GM12878 (cell line): ENCODE results near the gene HSD17B2. TPM values are rescaled to one million over a fixed set of nuclear protein-coding genes. Genes with fewer than 3 reads are reported as not detected.

Experiments used
- ATAC-seq: fragments of 200-7000 bp; cut with Tn5 transposase; 3 replicates; pipeline ENCODE4 v1.9.1; 2020; ENCODE audit warnings: mild to moderate bottlenecking, moderate library complexity
- BruUV-seq: library from RNA; stranded (reverse); fragments of 400-500 nt; replicated peaks from 2 replicates; lab custom pipeline; 2021; lab: Mats Ljungman, UMichigan
- CTCF ChIA-PET: fragments of 300-600 bp; sonication (Branson Sonifier 250); formaldehyde crosslinking; extraction: SDS; loops from one replicate; lab custom pipeline; 2021; ENCODE audit warnings: inconsistent platforms; lab: Yijun Ruan, JAX
- POLR2A ChIA-PET: fragments of 350-600 bp; formaldehyde crosslinking; extraction: SDS; loops from one replicate; lab custom pipeline; 2021; ENCODE audit warnings: inconsistent platforms; lab: Charles Lee
- RAD21 ChIA-PET: fragments of 300-600 bp; sonication (Branson Sonifier 250); formaldehyde crosslinking; loops from one replicate; lab custom pipeline; 2023; ENCODE audit warnings: antibody characterized with exemption; ENCODE audit not compliant: unreplicated experiment; lab: Charles Lee
- SMC1A ChIA-PET: fragments of 300-600 bp; sonication (Branson Sonifier 250); formaldehyde crosslinking; loops from one replicate; lab custom pipeline; 2023; ENCODE audit not compliant: unreplicated experiment, uncharacterized antibody; lab: Charles Lee
- DNase-seq: peaks from one replicate; pipeline ENCODE4 v3.0.0-alpha.2; 2011; ENCODE audit warnings: low read depth, low spot score
- FAIRE-seq: peaks from 3 replicates; lab custom pipeline; 2011; peaks lifted over from hg19 to GRCh38; lab: Jason Lieb, UNC
- H2AFZ ChIP-seq: 2 replicates; pipeline ENCODE4 v1.6.0; 2011; ENCODE audit warnings: low read depth, low read length, control low read depth; ENCODE audit not compliant: control insufficient read depth
- H3K27ac ChIP-seq: 2 replicates; pipeline ENCODE4 v1.5.1; 2011; ENCODE audit warnings: control low read depth; ENCODE audit not compliant: control insufficient read depth, insufficient read depth
- H3K27me3 ChIP-seq, 2 experiments: replicated peaks in 1 of 2; 2 replicates each; pipeline versions ENCODE4 v1.6.0 to v1.6.1; 2011; ENCODE audit warnings: low read length in 1 of 2; ENCODE audit not compliant: control insufficient read depth in 2 of 2, insufficient read depth in 2 of 2
- H3K36me3 ChIP-seq, 2 experiments: 2 replicates each; pipeline ENCODE4 v1.5.1; 2011; ENCODE audit warnings: low read length in 1 of 2; ENCODE audit not compliant: control insufficient read depth in 2 of 2, insufficient read depth in 2 of 2
- H3K4me1 ChIP-seq: 2 replicates; pipeline ENCODE4 v1.6.1; 2011; ENCODE audit warnings: mild to moderate bottlenecking, low read length, moderate library complexity, mixed read lengths; ENCODE audit not compliant: control insufficient read depth, insufficient read depth
- H3K4me2 ChIP-seq: 2 replicates; pipeline ENCODE4 v1.6.0; 2011; ENCODE audit warnings: control low read depth; ENCODE audit not compliant: control insufficient read depth, insufficient read depth
- H3K4me3 ChIP-seq: fragments of 200-600 bp; sonication (generic); 2 replicates; pipeline ENCODE4 v1.5.1; 2016
- H3K79me2 ChIP-seq: 2 replicates; pipeline ENCODE4 v1.6.0; 2011; ENCODE audit warnings: low read length; ENCODE audit not compliant: control insufficient read depth, insufficient read depth
- H3K9ac ChIP-seq: 2 replicates; pipeline ENCODE4 v1.8.0; 2011; ENCODE audit warnings: low read length, control low read depth, mixed read lengths; ENCODE audit not compliant: control insufficient read depth, insufficient read depth
- H3K9me3 ChIP-seq: replicated peaks from 3 replicates; pipeline ENCODE4 v1.5.1; 2011; ENCODE audit warnings: mild to moderate bottlenecking, low read length; ENCODE audit not compliant: control insufficient read depth, insufficient read depth
- H4K20me1 ChIP-seq: 2 replicates; pipeline ENCODE4 v1.6.0; 2011; ENCODE audit not compliant: control insufficient read depth, insufficient read depth
- CBFB ChIP-seq: IDR thresholded peaks from 2 replicates; pipeline ENCODE4 v1.6.1; 2016; ENCODE audit warnings: antibody characterized with exemption, low read depth
- HDAC2 ChIP-seq: fragments of 200-600 bp; sonication (generic); IDR thresholded peaks from 2 replicates; pipeline ENCODE4 v1.6.1; 2017
- HDAC6 ChIP-seq: fragments of 200-600 bp; sonication (generic); IDR thresholded peaks from one replicate; pipeline ENCODE4 v1.8.0; 2017; ENCODE audit warnings: antibody characterized with exemption; ENCODE audit not compliant: unreplicated experiment
- MEF2A ChIP-seq: IDR thresholded peaks from 2 replicates; pipeline ENCODE4 v1.6.1; 2011; ENCODE audit warnings: low read depth, mild to moderate bottlenecking, low read length, moderate library complexity; ENCODE audit not compliant: insufficient read depth
- NFYB ChIP-seq: IDR thresholded peaks from 2 replicates; pipeline ENCODE4 v1.6.1; 2011; ENCODE audit warnings: low read depth, mild to moderate bottlenecking, low read length, improper control_type of control experiment, moderate library complexity; ENCODE audit not compliant: insufficient read depth
- SUPT20H ChIP-seq: IDR thresholded peaks from 2 replicates; pipeline ENCODE4 v1.6.1; 2011; ENCODE audit warnings: low read depth, mild to moderate bottlenecking, low read length, moderate library complexity, borderline replicate concordance; ENCODE audit not compliant: control insufficient read depth
- ZNF384 ChIP-seq: IDR thresholded peaks from 2 replicates; pipeline ENCODE4 v1.6.1; 2012; ENCODE audit warnings: low read depth, mild to moderate bottlenecking, low read length, improper control_type of control experiment, borderline replicate concordance
- ZNF592 ChIP-seq: fragments of 450-650 bp; IDR thresholded peaks from 2 replicates; pipeline ENCODE4 v1.6.1; 2017; ENCODE audit warnings: mild to moderate bottlenecking, moderate library complexity
- ZZZ3 ChIP-seq: IDR thresholded peaks from 2 replicates; pipeline ENCODE4 v1.6.1; 2011; ENCODE audit warnings: low read depth; ENCODE audit not compliant: control insufficient read depth, insufficient read length
- WGBS: methylation state at CpG from one replicate; pipeline ENCODE4 v1.1.6; 2016; ENCODE audit warnings: low lambda C conversion rate; ENCODE audit not compliant: insufficient replicate concordance, insufficient coverage; ENCODE audit errors: missing lambda C conversion rate; 5-methylcytosine and 5-hydroxymethylcytosine counted together
- in situ Hi-C: fragments of 300-500 bp; cut with MboI; formaldehyde crosslinking; loops from 9 replicates; pipeline ENCODE4 v1.14.3; 2018; ENCODE audit warnings: mixed read lengths
- intact Hi-C: fragments of 100-400 bp; cut with micrococcal nuclease; formaldehyde crosslinking; loops from one replicate; pipeline ENCODE4 v1.14.2; 2022; ENCODE audit not compliant: unreplicated experiment
- polyA plus RNA-seq, 11 experiments: library from polyadenylated mRNA; depleted of rRNA in 4 of 11; unstranded in 6 of 11; stranded (reverse) in 5 of 11; fragments of >200 nt; fragmentation: Nextera tagmentation in 4 of 11; fragmentation: Illumina TruSeq in 1 of 11; extraction: Ambion mirVana in 4 of 11; extraction: Trizol in 1 of 11; gene quantifications; 1 replicate in 1 of 11; 2 replicates in 10 of 11; pipeline versions ENCODE4 v1.2.1 to v1.2.3, GENCODE V29; 2011 to 2016; ENCODE audit warnings: inconsistent platforms in 2 of 11, missing spikeins in 2 of 11, low read depth in 1 of 11
- total RNA-seq, 4 experiments: library from RNA; depleted of rRNA in 3 of 4; stranded (reverse); fragments of >200 nt in 3 of 4; fragmentation: Illumina TruSeq in 1 of 4; extraction: Trizol in 1 of 4; gene quantifications; 2 replicates each; pipeline versions ENCODE4 v1.2.1 to v1.2.3, GENCODE V29; 2013 to 2021

The HSD17B2 gene
- total and polyA plus RNA-seq, 10 of the 15 experiments (the other 5 are each of a cell fraction or from before 2014, with no cell fraction given): not detected

DNA sequence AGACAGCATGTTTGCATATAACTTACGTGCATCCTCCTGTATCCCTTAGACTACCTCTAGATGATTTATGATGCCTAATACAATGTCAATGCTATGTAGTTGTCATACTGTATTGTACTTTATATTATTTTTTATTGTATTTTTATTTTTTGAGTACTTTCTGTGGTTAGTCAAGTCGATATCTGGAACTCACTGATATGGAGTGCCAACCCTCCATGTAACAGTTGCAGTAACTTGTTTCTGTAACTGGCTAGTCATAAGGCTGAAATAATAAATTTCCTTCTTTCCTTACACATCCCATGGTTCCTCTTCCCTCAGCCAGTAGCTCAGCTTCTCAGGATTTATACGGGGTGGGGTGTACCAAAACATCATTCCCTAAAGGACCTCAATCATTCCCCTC is 111.5 kb downstream of the HSD17B2 start:
- RAD21 ChIA-PET: no interaction called here
- in situ Hi-C loops: no loop called here
- Histone ChIP-seq H3K27me3 (no peaks in the 10 kb centered on the region), H4K20me1 (no peaks in the 10 kb centered on the region), H3K27ac (no peak overlapping the region), H3K9ac (no peak overlapping the region), H3K4me2 (no peak overlapping the region), H3K4me1 (no peaks in the 10 kb centered on the region), H3K79me2 (no peaks in the 10 kb centered on the region), H2AFZ (no peak overlapping the region), H3K9me3 (no peaks in the 10 kb centered on the region), H3K4me3 (no peak overlapping the region), H3K36me3 (no peaks in the 10 kb centered on the region)
- DNase-seq (no peak), FAIRE-seq (no peak), ATAC-seq (no peak)
- intact Hi-C loops: no loop called here
- SMC1A ChIA-PET: no interaction called here
- POLR2A ChIA-PET: no interaction called here
- BruUV-seq: no TSS peak
- CTCF ChIA-PET: no interaction called here
- WGBS: 62% methylated on average over 3 of the region's 3 CpGs
- TF ChIP-seq SUPT20H (no peak), ZNF384 (no peak), CBFB (no peak), MEF2A (no peak), ZNF592 (no peak), HDAC6 (no peak), HDAC2 (no peak), NFYB (no peak), ZZZ3 (no peak)
